HEK293 (cell line): ENCODE data around the gene NDUFV2.

ENCODE experiments used
- CTCF ChIA-PET: fragments of 350-600 bp; formaldehyde crosslinking; extraction: SDS; loops from one replicate; lab custom pipeline; 2021; ENCODE audit warnings: antibody characterized with exemption; lab: Yijun Ruan, JAX
- POLR2A ChIA-PET: fragments of 300-600 bp; formaldehyde crosslinking; extraction: SDS; loops from one replicate; lab custom pipeline; 2020; ENCODE audit warnings: antibody characterized with exemption, inconsistent platforms; lab: Yijun Ruan, JAX
- H3K27ac ChIP-seq: fragments of 200-500 bp; sonication (Bioruptor generic); 2 replicates; pipeline ENCODE4 v1.5.1; 2014; ENCODE audit warnings: low read depth, low read length, control low read depth, inconsistent platforms; ENCODE audit errors: extremely low read depth
- H3K36me3 ChIP-seq, 2 experiments: fragments of 200-500 bp in 1 of 2; sonication (Bioruptor generic) in 1 of 2; 1 replicate in 1 of 2; 2 replicates in 1 of 2; pipeline ENCODE4 v1.5.1; 2014 to 2017; ENCODE audit warnings: inconsistent platforms in 2 of 2, low read length in 2 of 2; ENCODE audit not compliant: control insufficient read depth in 2 of 2, insufficient read depth in 1 of 2
- H3K4me1 ChIP-seq: fragments of 200-500 bp; sonication (Bioruptor generic); 2 replicates; pipeline ENCODE4 v1.5.1; 2014; ENCODE audit warnings: mild to moderate bottlenecking, low read length, inconsistent platforms; ENCODE audit not compliant: control insufficient read depth, insufficient read depth
- H3K4me3 ChIP-seq: 2 replicates; pipeline ENCODE4 v1.5.1; 2011; ENCODE audit warnings: low read depth, mild to moderate bottlenecking, control low read depth, low read length, moderate library complexity
- H3K9me3 ChIP-seq: fragments of 200-500 bp; sonication (Bioruptor generic); 2 replicates; pipeline ENCODE4 v1.5.1; 2014; ENCODE audit warnings: low read depth, low read length, inconsistent platforms; ENCODE audit not compliant: control insufficient read depth, insufficient read depth
- ATF2 ChIP-seq: fragments of 450-650 bp; formaldehyde crosslinking; IDR thresholded peaks from 2 replicates; pipeline ENCODE4 v1.5.1; 2016; ENCODE audit warnings: missing biosample characterization, missing genetic modification characterization, low read depth
- EGR2 ChIP-seq: fragments of 450-650 bp; formaldehyde crosslinking; IDR thresholded peaks from 2 replicates; pipeline ENCODE4 v1.5.1; 2016; ENCODE audit warnings: low read depth, missing biosample characterization, missing genetic modification characterization
- IKZF3 ChIP-seq: fragments of 450-650 bp; IDR thresholded peaks from 2 replicates; pipeline ENCODE4 v1.5.0; 2018; ENCODE audit warnings: missing biosample characterization, mild to moderate bottlenecking, missing genetic modification characterization, moderate library complexity
- MZF1 ChIP-seq: fragments of 450-650 bp; formaldehyde crosslinking; IDR thresholded peaks from 2 replicates; pipeline ENCODE4 v1.5.1; 2017; ENCODE audit warnings: missing biosample characterization, missing genetic modification characterization, borderline replicate concordance
- PBX3 ChIP-seq: sonication (generic); formaldehyde crosslinking; IDR thresholded peaks from 2 replicates; pipeline ENCODE4 v1.8.1; 2022; ENCODE audit warnings: mild to moderate bottlenecking, moderate library complexity, missing genetic modification reagents
- SALL2 ChIP-seq: fragments of 450-650 bp; formaldehyde crosslinking; IDR thresholded peaks from 2 replicates; pipeline ENCODE4 v1.5.0; 2017; ENCODE audit warnings: missing biosample characterization, mild to moderate bottlenecking, missing genetic modification characterization, borderline replicate concordance
- TCF7L2 ChIP-seq: IDR thresholded peaks from 2 replicates; pipeline ENCODE4 v1.6.1; 2011; ENCODE audit warnings: low read depth, mild to moderate bottlenecking, inconsistent platforms, low read length, moderate library complexity, borderline replicate concordance
- ZBTB1 ChIP-seq: fragments of 450-650 bp; formaldehyde crosslinking; IDR thresholded peaks from 2 replicates; pipeline ENCODE4 v1.5.1; 2016; ENCODE audit warnings: missing biosample characterization, missing genetic modification characterization
- ZBTB10 ChIP-seq: fragments of 450-650 bp; formaldehyde crosslinking; IDR thresholded peaks from 2 replicates; pipeline ENCODE4 v1.5.1; 2016; ENCODE audit warnings: missing biosample characterization, missing genetic modification characterization
- ZBTB17 ChIP-seq: fragments of 450-650 bp; formaldehyde crosslinking; IDR thresholded peaks from 2 replicates; pipeline ENCODE4 v1.5.1; 2016; ENCODE audit warnings: missing biosample characterization, missing genetic modification characterization
- ZBTB20 ChIP-seq: fragments of 450-650 bp; formaldehyde crosslinking; IDR thresholded peaks from 2 replicates; pipeline ENCODE4 v1.5.1; 2016; ENCODE audit warnings: missing biosample characterization, missing genetic modification characterization
- ZBTB21 ChIP-seq: fragments of 450-650 bp; formaldehyde crosslinking; IDR thresholded peaks from 2 replicates; pipeline ENCODE4 v1.5.1; 2017; ENCODE audit warnings: missing biosample characterization, missing genetic modification characterization
- ZFHX2 ChIP-seq: fragments of 450-650 bp; formaldehyde crosslinking; conservative IDR thresholded peaks from 2 replicates; pipeline ENCODE4 v1.5.1; 2016; ENCODE audit warnings: missing biosample characterization, missing genetic modification characterization
- ZNF112 ChIP-seq: fragments of 450-650 bp; formaldehyde crosslinking; IDR thresholded peaks from 2 replicates; pipeline ENCODE4 v1.5.0; 2017; ENCODE audit warnings: missing biosample characterization, missing genetic modification characterization
- ZNF140 ChIP-seq: fragments of 450-650 bp; formaldehyde crosslinking; IDR thresholded peaks from 2 replicates; pipeline ENCODE4 v1.5.1; 2016; ENCODE audit warnings: missing biosample characterization, missing genetic modification characterization
- ZNF266 ChIP-seq: fragments of 450-650 bp; formaldehyde crosslinking; IDR thresholded peaks from 2 replicates; pipeline ENCODE4 v1.5.1; 2016; ENCODE audit warnings: missing biosample characterization, missing genetic modification characterization, low read depth
- ZNF280D ChIP-seq: fragments of 450-650 bp; formaldehyde crosslinking; IDR thresholded peaks from 2 replicates; pipeline ENCODE4 v1.5.1; 2016; ENCODE audit warnings: missing biosample characterization, missing genetic modification characterization
- ZNF335 ChIP-seq: fragments of 450-650 bp; formaldehyde crosslinking; conservative IDR thresholded peaks from 2 replicates; pipeline ENCODE4 v1.5.1; 2016; ENCODE audit warnings: missing biosample characterization, missing genetic modification characterization
- ZNF366 ChIP-seq: fragments of 450-650 bp; formaldehyde crosslinking; conservative IDR thresholded peaks from 2 replicates; pipeline ENCODE4 v1.5.1; 2016; ENCODE audit warnings: missing biosample characterization, missing genetic modification characterization
- ZNF560 ChIP-seq: fragments of 450-650 bp; formaldehyde crosslinking; IDR thresholded peaks from 2 replicates; pipeline ENCODE4 v1.5.1; 2017; ENCODE audit warnings: missing biosample characterization, missing genetic modification characterization, borderline replicate concordance
- ZNF596 ChIP-seq: fragments of 450-650 bp; IDR thresholded peaks from 2 replicates; pipeline ENCODE4 v1.5.0; 2018; ENCODE audit warnings: missing biosample characterization, mild to moderate bottlenecking, missing genetic modification characterization, moderate library complexity
- ZNF600 ChIP-seq: fragments of 450-650 bp; formaldehyde crosslinking; IDR thresholded peaks from 2 replicates; pipeline ENCODE4 v1.5.1; 2016; ENCODE audit warnings: missing biosample characterization, missing genetic modification characterization
- ZNF629 ChIP-seq: fragments of 450-650 bp; formaldehyde crosslinking; IDR thresholded peaks from 2 replicates; pipeline ENCODE4 v1.5.1; 2017; ENCODE audit warnings: missing biosample characterization, missing genetic modification characterization
- ZSCAN30 ChIP-seq: fragments of 450-650 bp; IDR thresholded peaks from 2 replicates; pipeline ENCODE4 v1.5.1; 2018; ENCODE audit warnings: missing biosample characterization, mild to moderate bottlenecking, missing genetic modification characterization, moderate library complexity
- ZXDB ChIP-seq: fragments of 450-650 bp; formaldehyde crosslinking; IDR thresholded peaks from 2 replicates; pipeline ENCODE4 v1.5.1; 2016; ENCODE audit warnings: missing biosample characterization, missing genetic modification characterization

The NDUFV2 gene

GRCh38 chr18:9136315-9137155, 34.0 kb downstream of the NDUFV2 start, which contains the start of gene ANKRD12 (continued):
- TF ChIP-seq ZBTB10 (peak; percentile 47), ZSCAN30 (tag by site-specific recombination) (peak; percentile 86), EGR2 (peak; percentile 32), ZFHX2 (tag by site-specific recombination) (peak; percentile 36; the same call in 1 of the 2 replicates), ZNF280D (tag by site-specific recombination) (no peak)

- Histone ChIP-seq H3K27ac (peak overlapping the region; percentile 84), H3K36me3 (peaks cover 17 to 19% of the 10 kb centered on the region in 2 experiments), H3K9me3 (no peaks in the 10 kb centered on the region), H3K4me3 (peak overlapping the region; percentile 99), H3K4me1 (peaks cover 21% of the 10 kb centered on the region)
- ChIA-PET CTCF (interaction anchor here (0.7 to 4.8 kb wide), 5 partner anchors 9 to 662 kb away, joined by 3 to 26 read pairs (median 7); no protein-coding TSS in a partner anchor), POLR2A (interaction anchor here (0.9 to 2.6 kb wide), 5 partner anchors 8 to 200 kb away, joined by 3 to 29 read pairs (median 11); partner anchors contain the start of gene NDUFV2)
- peak; percentile 55; the same call in 1 of the 2 replicates for TF ChIP-seq ZXDB
- TF ChIP-seq ZNF266, result no peak
- TF ChIP-seq MZF1 (tag by site-specific recombination), result 0 out of 2 replicates have a peak, but pooled peaks have one; percentile 34
- TF ChIP-seq ZNF596, result no peak
- TF ChIP-seq ZBTB1, result no peak
- TF ChIP-seq ZNF140, result no peak
- TF ChIP-seq IKZF3 (tag by site-specific recombination), result peak; percentile 28; the same call in 1 of the 2 replicates
- 0 out of 2 replicates have a peak, but pooled peaks have one; percentile 49 for TF ChIP-seq ZBTB21 (tag by site-specific recombination)
- TF ChIP-seq ZBTB20 (tag by site-specific recombination), result peak; percentile 54; the same call in 1 of the 2 replicates
- peak; percentile 35; the same call in 1 of the 2 replicates for TF ChIP-seq ZNF366
- 0 out of 2 replicates have a peak, but pooled peaks have one; percentile 27 for TF ChIP-seq ATF2 (tag by site-specific recombination)
- peak; percentile 36; the same call in 1 of the 2 replicates for TF ChIP-seq ZBTB17 (tag by site-specific recombination)
- TF ChIP-seq ZNF112 (tag by site-specific recombination), result no peak
- peak; percentile 94 for TF ChIP-seq ZNF335
- no peak for TF ChIP-seq ZNF560
- TF ChIP-seq SALL2 (tag by site-specific recombination), result no peak
- peak; percentile 88 for TF ChIP-seq ZNF629
- TF ChIP-seq PBX3 (CRISPR knock-in tag), result no peak
- TF ChIP-seq ZNF600, result peak; percentile 56; the same call in 1 of the 2 replicates
- no peak for TF ChIP-seq TCF7L2
Observed at GRCh38 chr18:9137168-9138066, 34.9 kb downstream of the NDUFV2 start.
